H9 (cell line): ENCODE data around the gene KRTAP5-6. TPM values are rescaled to one million over a fixed set of nuclear protein-coding genes. Genes with fewer than 3 reads are reported as not detected.

ENCODE experiments used
- DNase-seq: peaks from one replicate; pipeline ENCODE4 v3.0.0-alpha.2; 2017
- H2AFZ ChIP-seq: one replicate; pipeline ENCODE4 v1.6.1; 2013; ENCODE audit warnings: mild to moderate bottlenecking, low read length, control low read depth, moderate library complexity
- H2AK5ac ChIP-seq: 2 replicates; pipeline ENCODE4 v1.6.1; 2013; ENCODE audit warnings: low read length, control low read depth, mixed read lengths; ENCODE audit not compliant: insufficient read length
- H2BK120ac ChIP-seq: one replicate; pipeline ENCODE4 v1.6.1; 2013; ENCODE audit warnings: low read depth, mild to moderate bottlenecking, low read length, control low read depth, inconsistent platforms; ENCODE audit not compliant: poor library complexity, severe bottlenecking
- H2BK12ac ChIP-seq: 2 replicates; pipeline ENCODE4 v1.6.1; 2013; ENCODE audit warnings: low read length, control low read depth, mixed read lengths, low read depth; ENCODE audit not compliant: insufficient read length
- H2BK15ac ChIP-seq: 2 replicates; pipeline ENCODE4 v1.6.1; 2013; ENCODE audit warnings: low read depth, low read length, control low read depth
- H2BK20ac ChIP-seq: one replicate; pipeline ENCODE4 v1.6.1; 2013; ENCODE audit warnings: low read depth, mild to moderate bottlenecking, low read length, control low read depth, inconsistent platforms; ENCODE audit not compliant: poor library complexity, severe bottlenecking
- H2BK5ac ChIP-seq: 2 replicates; pipeline ENCODE4 v1.6.1; 2013; ENCODE audit warnings: low read length, control low read depth, mixed read lengths; ENCODE audit not compliant: insufficient read length
- H3K14ac ChIP-seq: 2 replicates; pipeline ENCODE4 v1.6.1; 2013; ENCODE audit warnings: low read length, control low read depth; ENCODE audit not compliant: insufficient read depth
- H3K18ac ChIP-seq: 2 replicates; pipeline ENCODE4 v1.6.1; 2013; ENCODE audit warnings: low read depth, mild to moderate bottlenecking, mixed read lengths, low read length, control low read depth; ENCODE audit not compliant: insufficient read length
- H3K23ac ChIP-seq: 2 replicates; pipeline ENCODE4 v1.6.1; 2013; ENCODE audit warnings: low read length, control low read depth, mixed read lengths, low read depth; ENCODE audit not compliant: insufficient read length
- H3K23me2 ChIP-seq: 2 replicates; pipeline ENCODE4 v1.6.1; 2013; ENCODE audit warnings: low read depth, mild to moderate bottlenecking, mixed read lengths, low read length, control low read depth; ENCODE audit not compliant: insufficient read length, poor library complexity, severe bottlenecking
- H3K27ac ChIP-seq: 2 replicates; pipeline ENCODE4 v1.5.1; 2013; ENCODE audit warnings: low read length, control low read depth, mixed read lengths, low read depth; ENCODE audit not compliant: insufficient read length
- H3K27me3 ChIP-seq: 2 replicates; pipeline ENCODE4 v1.6.1; 2013; ENCODE audit warnings: low read length, control low read depth, inconsistent platforms; ENCODE audit not compliant: insufficient read depth
- H3K4ac ChIP-seq: 2 replicates; pipeline ENCODE4 v1.6.1; 2013; ENCODE audit warnings: low read depth, mild to moderate bottlenecking, control low read depth, inconsistent platforms, low read length, moderate library complexity
- H3K4me1 ChIP-seq: 2 replicates; pipeline ENCODE4 v1.6.1; 2013; ENCODE audit warnings: low read length, control low read depth, inconsistent platforms; ENCODE audit not compliant: insufficient read depth
- H3K4me2 ChIP-seq: 2 replicates; pipeline ENCODE4 v1.6.1; 2013; ENCODE audit warnings: low read length, control low read depth, mixed read lengths; ENCODE audit not compliant: insufficient read length, insufficient read depth
- H3K56ac ChIP-seq: 2 replicates; pipeline ENCODE4 v1.6.1; 2013; ENCODE audit warnings: low read depth, mild to moderate bottlenecking, mixed read lengths, low read length, control low read depth; ENCODE audit not compliant: insufficient read length
- H3K79me1 ChIP-seq: 2 replicates; pipeline ENCODE4 v1.6.1; 2013; ENCODE audit warnings: low read depth, mild to moderate bottlenecking, moderate library complexity, low read length, control low read depth, inconsistent platforms; ENCODE audit not compliant: insufficient read depth, poor library complexity, severe bottlenecking
- H3K79me2 ChIP-seq: 2 replicates; pipeline ENCODE4 v1.6.1; 2013; ENCODE audit warnings: low read length, control low read depth, inconsistent platforms; ENCODE audit not compliant: insufficient read depth
- H3K9ac ChIP-seq: 2 replicates; pipeline ENCODE4 v1.6.1; 2013; ENCODE audit warnings: low read length, control low read depth, mixed read lengths; ENCODE audit not compliant: insufficient read length; ENCODE audit errors: extremely low read depth
- H3K9me3 ChIP-seq: one replicate; pipeline ENCODE4 v1.6.1; 2013; ENCODE audit warnings: low read depth, low read length, inconsistent platforms; ENCODE audit not compliant: control insufficient read depth
- H3T11ph ChIP-seq: one replicate; pipeline ENCODE4 v1.6.1; 2013; ENCODE audit warnings: mild to moderate bottlenecking, low read length, control low read depth, inconsistent platforms
- H4K20me1 ChIP-seq: one replicate; pipeline ENCODE4 v1.6.1; 2013; ENCODE audit not compliant: control insufficient read depth, insufficient read length, insufficient read depth
- H4K5ac ChIP-seq: 2 replicates; pipeline ENCODE4 v1.6.1; 2013; ENCODE audit warnings: low read depth, mild to moderate bottlenecking, mixed read lengths, low read length, control low read depth; ENCODE audit not compliant: insufficient read length
- H4K8ac ChIP-seq: replicated peaks from 2 replicates; pipeline ENCODE4 v1.6.1; 2013; ENCODE audit warnings: low read length, control low read depth, mixed read lengths, low read depth; ENCODE audit not compliant: insufficient read length
- H4K91ac ChIP-seq: 2 replicates; pipeline ENCODE4 v1.6.1; 2013; ENCODE audit warnings: low read depth, mild to moderate bottlenecking, moderate library complexity, mixed read lengths, low read length, control low read depth; ENCODE audit not compliant: insufficient read length
- H3K27ac Mint-ChIP-seq, 3 experiments: 2 replicates in 2 of 3; 3 replicates in 1 of 3; pipeline ENCODE4 v1.8.0; 2020 to 2021; ENCODE audit warnings: mixed read lengths in 3 of 3, mild to moderate bottlenecking in 1 of 3, moderate library complexity in 1 of 3
- H3K27me3 Mint-ChIP-seq: 2 replicates; pipeline ENCODE4 v1.8.0; 2021; ENCODE audit warnings: low read depth, mild to moderate bottlenecking, moderate library complexity, mixed read lengths
- H3K36me3 Mint-ChIP-seq, 3 experiments: 2 replicates in 2 of 3; 3 replicates in 1 of 3; pipeline ENCODE4 v1.8.0; 2020 to 2021; ENCODE audit warnings: low read depth in 3 of 3, mixed read lengths in 3 of 3; ENCODE audit not compliant: insufficient read depth in 1 of 3
- H3K4me1 Mint-ChIP-seq, 2 experiments: 2 replicates each; pipeline ENCODE4 v1.8.0; 2020; ENCODE audit warnings: mixed read lengths in 2 of 2
- H3K4me3 Mint-ChIP-seq, 2 experiments: 2 replicates in 1 of 2; 3 replicates in 1 of 2; pipeline ENCODE4 v1.8.0; 2020 to 2021; ENCODE audit warnings: mild to moderate bottlenecking in 2 of 2, mixed read lengths in 2 of 2, moderate library complexity in 1 of 2
- H3K9me3 Mint-ChIP-seq, 2 experiments: 2 replicates in 1 of 2; 3 replicates in 1 of 2; pipeline ENCODE4 v1.8.0; 2020; ENCODE audit warnings: mild to moderate bottlenecking in 2 of 2, mixed read lengths in 2 of 2, moderate library complexity in 1 of 2
- WGBS: extraction: QIAGEN DNeasy Blood & Tissue Kit; methylation state at CpG from one replicate; pipeline ENCODE4 v1.1.7; 2013; ENCODE audit warnings: missing lambda C conversion rate, low lambda C conversion rate, mixed read lengths; ENCODE audit not compliant: insufficient read length; ENCODE audit errors: extremely low coverage; 5-methylcytosine and 5-hydroxymethylcytosine counted together
- total RNA-seq: library from RNA; stranded (reverse); gene quantifications from 2 replicates; pipeline ENCODE4 v1.2.1, GENCODE V29; 2021
- TF ChIP-seq, protein P1 (sequence below): fragments of 200-600 bp; sonication (generic); conservative IDR thresholded peaks from 3 replicates; pipeline ENCODE4 v1.8.0; 2021; ENCODE audit warnings: antibody characterized with exemption, mild to moderate bottlenecking

KRTAP5-6 gene
- total RNA-seq, 1 experiment from 2014 or later, result not detected

DNA sequence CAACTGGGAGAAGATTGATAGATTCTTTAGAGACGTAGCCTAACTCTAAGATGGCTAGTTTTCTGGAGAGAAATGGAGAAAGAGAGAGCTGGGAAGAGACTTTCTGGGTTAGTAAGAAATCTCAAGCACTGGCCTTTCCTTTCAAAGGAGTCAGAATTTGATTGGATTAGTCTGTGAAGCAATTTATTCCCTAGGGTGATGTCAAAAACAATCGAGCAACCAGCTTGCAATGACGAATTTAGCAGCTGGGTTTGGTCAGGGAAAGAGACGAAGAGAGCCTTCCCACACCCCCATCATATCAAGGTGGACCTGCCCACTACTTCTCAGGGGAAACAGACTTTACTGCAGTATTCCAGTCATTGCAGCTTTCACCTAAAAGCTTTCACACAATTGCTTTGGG, 10.8 kb downstream of the KRTAP5-6 start:
- Histone ChIP-seq H3K18ac (no peak overlapping the region), H4K20me1 (no peaks in the 10 kb centered on the region), H3K4ac (no peak overlapping the region), H4K5ac (no peak overlapping the region), H3K4me2 (no peak overlapping the region), H2AFZ (no peak overlapping the region), H2BK20ac (no peak overlapping the region), H3K23ac (no peak overlapping the region), H4K91ac (no peak overlapping the region), H3K4me1 (no peaks in the 10 kb centered on the region), H2AK5ac (no peak overlapping the region), H3K23me2 (no peaks in the 10 kb centered on the region), H3T11ph (no peak overlapping the region), H2BK120ac (no peak overlapping the region), H3K56ac (no peak overlapping the region), H4K8ac (no peak overlapping the region), H2BK12ac (no peak overlapping the region), H3K79me1 (no peaks in the 10 kb centered on the region), H3K79me2 (no peaks in the 10 kb centered on the region), H3K9me3 (no peaks in the 10 kb centered on the region), H3K14ac (no peak overlapping the region), H3K27ac (no peak overlapping the region), H2BK15ac (no peak overlapping the region), H2BK5ac (no peak overlapping the region), H3K27me3 (no peaks in the 10 kb centered on the region; the same call in 1 of the 2 replicates), H3K9ac (no peak overlapping the region)
- no peak for DNase-seq
- Mint-ChIP-seq H3K4me3 (no peak overlapping the region), H3K27me3 (peaks cover 77% of the 10 kb centered on the region), H3K27ac (no peak overlapping the region), H3K36me3 (peaks cover 0 to 4% (median 1%) of the 10 kb centered on the region in 3 experiments; a peak in 3 of 7 replicates), H3K9me3 (peaks cover 6 to 7% of the 10 kb centered on the region in 2 experiments; a peak in 4 of 5 replicates), H3K4me1 (no peaks in the 10 kb centered on the region)
- TF ChIP-seq, protein P1, sequence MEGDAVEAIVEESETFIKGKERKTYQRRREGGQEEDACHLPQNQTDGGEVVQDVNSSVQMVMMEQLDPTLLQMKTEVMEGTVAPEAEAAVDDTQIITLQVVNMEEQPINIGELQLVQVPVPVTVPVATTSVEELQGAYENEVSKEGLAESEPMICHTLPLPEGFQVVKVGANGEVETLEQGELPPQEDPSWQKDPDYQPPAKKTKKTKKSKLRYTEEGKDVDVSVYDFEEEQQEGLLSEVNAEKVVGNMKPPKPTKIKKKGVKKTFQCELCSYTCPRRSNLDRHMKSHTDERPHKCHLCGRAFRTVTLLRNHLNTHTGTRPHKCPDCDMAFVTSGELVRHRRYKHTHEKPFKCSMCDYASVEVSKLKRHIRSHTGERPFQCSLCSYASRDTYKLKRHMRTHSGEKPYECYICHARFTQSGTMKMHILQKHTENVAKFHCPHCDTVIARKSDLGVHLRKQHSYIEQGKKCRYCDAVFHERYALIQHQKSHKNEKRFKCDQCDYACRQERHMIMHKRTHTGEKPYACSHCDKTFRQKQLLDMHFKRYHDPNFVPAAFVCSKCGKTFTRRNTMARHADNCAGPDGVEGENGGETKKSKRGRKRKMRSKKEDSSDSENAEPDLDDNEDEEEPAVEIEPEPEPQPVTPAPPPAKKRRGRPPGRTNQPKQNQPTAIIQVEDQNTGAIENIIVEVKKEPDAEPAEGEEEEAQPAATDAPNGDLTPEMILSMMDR, result no peak
- WGBS, result no CpG with 5 or more reads among the region's 4 CpGs
